Left colon (tissue), 2 donors: ENCODE results near the gene CSNK1G2. TPM values are rescaled to one million over a fixed set of nuclear protein-coding genes. Genes with fewer than 3 reads are reported as not detected.

Experiments
- ATAC-seq: fragments of 200-7000 bp; cut with Tn5 transposase; one replicate; pipeline ENCODE4 v1.9.1; 2020; ENCODE audit warnings: mild to moderate bottlenecking, moderate library complexity
- DNase-seq, 2 donors: peaks; one replicate each; pipeline ENCODE4 v3.0.0-alpha.2; 2020
- intact Hi-C, 2 donors: fragments of 100-400 bp; cut with DNase I in 1 of 2; cut with micrococcal nuclease in 1 of 2; formaldehyde crosslinking; loops; one replicate each; pipeline versions ENCODE4 v1.11.2 to v1.14.0; 2022; cut with DNase I, micrococcal nuclease
- long read RNA-seq: library from polyadenylated mRNA; unstranded; transcript quantifications from one replicate; pipeline ENCODE4 v2.0.0, GENCODE V29; 2021
- total RNA-seq, 2 donors: library from RNA; stranded (reverse); fragmentation: NEBNext Ultra II Directional; extraction: Animal tissue kit (Norgen Biotek cat#: 25700); gene quantifications; one replicate each; pipeline ENCODE4 v1.2.1, GENCODE V29; 2021
- donor health status: DM: no; HTN: no; CAD: no.
- donor health status: DM: yes; HTN: yes; CAD: no.

CSNK1G2 gene
- 10 to 100 TPM; 51.4 to 74.1 TPM for total RNA-seq
- long read RNA-seq, transcript CSNK1G2-201 (12 exons, 2,918 nt), result major isoform, 7 of 45 reads
- long read RNA-seq, partial matches to known transcripts, result 35 of 45 reads
- long read RNA-seq, other reads (novel, unspliced or antisense), result 3 of 45 reads

DNA sequence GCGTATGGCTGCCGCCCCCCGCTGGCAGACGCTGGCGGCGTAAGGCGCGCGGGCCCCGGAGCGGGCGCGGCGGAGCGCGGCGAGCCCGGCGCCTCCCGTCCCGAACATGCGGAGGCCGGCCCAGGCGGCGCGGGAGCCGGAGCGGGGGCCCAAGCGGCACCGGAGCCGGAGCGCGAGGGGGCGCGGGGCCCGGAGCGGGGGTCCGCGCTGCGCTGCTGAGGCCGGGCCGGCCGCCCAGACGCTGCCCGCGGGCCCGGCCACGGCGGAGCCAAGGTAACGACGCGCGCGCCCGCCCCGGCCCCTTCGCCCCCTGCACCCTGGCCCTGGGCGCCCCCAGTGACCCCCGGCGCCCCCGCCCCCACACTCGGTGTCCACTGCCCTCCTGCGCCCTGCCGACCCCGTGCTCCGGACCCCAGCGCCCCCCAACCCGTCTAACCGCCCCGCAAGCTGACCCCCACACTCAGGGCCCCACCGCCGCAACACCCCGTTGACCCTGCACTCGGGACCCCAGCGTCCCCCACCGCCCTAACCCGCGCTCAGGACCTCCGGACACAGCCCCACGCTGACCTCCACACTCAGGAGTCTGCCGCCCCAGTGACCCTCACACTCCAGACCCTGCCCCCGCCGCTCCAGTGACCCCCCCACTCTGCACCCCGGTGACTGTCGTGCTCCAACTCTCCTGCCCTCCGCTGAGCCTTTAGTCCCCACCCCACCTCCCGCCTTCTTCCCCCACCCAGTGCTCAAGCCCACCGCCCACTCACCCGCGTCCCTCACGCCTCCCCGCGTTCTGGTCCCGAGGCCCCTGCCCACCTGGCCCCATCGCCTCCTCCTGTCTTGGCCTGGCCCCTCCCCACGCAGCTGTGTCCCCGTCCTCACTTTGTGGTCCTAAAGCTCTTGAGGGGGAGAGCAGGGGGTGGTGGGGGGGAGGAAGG lies at the start of gene CSNK1G2:
TSS of gene CSNK1G2 (plus strand) at position 27 of the 932 bp plus-strand sequence. CDS start 28,601 bp downstream, outside the sequence.
- DNase-seq (peak; percentile 47 to 54), ATAC-seq (peak; percentile 3)
- intact Hi-C loops, result no loop called here

GRCh38 chr19:1893791-1894190 lies 47.2 kb upstream of the CSNK1G2 start:
- intact Hi-C loops, result no loop called here
- ATAC-seq (no peak), DNase-seq (no peak)

DNA sequence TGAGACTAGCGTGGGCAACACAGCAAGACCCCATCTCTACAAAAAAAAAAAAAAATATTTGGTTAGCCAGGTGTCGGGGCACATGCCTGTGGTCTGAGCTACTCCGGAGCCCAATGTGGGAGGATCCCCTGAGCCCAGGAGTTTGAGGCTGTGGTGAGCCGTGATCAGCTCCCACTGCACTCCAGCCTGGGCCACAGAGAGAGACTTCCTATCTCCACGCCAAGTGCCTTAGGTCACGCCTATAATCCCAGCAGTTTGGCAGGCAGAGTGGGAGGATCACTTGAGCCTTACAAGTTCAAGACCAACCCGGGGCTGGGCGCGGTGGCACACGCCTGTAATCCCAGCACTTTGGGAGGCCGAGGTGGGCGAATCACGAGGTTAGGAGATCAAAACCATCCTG lies 44.5 kb upstream of the CSNK1G2 start:
- DNase-seq (no peak), ATAC-seq (no peak)
- intact Hi-C loops, result no loop called here

DNA sequence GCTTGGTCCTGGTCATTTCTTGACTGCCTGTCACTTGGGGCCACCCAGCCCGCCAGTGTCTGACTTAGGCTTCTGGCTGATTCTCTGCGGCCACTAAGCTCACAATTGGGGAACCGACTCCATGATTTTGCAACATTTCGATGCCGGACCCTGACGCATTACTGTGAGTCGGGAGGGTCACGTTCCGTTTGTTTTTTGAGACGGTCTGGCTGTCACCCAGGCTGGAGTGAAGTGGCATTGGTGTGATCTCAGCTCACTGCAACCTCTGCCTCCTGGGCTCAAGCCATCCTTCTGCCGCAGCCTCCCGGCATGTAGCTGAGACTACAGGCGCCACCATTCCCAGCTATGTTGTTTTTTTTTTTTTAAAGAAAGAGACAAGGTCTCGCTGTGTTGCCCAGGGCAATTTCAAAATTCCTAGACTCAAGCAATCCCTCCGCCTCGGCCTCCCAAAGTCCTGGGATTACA lies 39.0 kb upstream of the CSNK1G2 start:
- no peak for DNase-seq
- intact Hi-C loops, result no loop called here
- ATAC-seq, result no peak

- no peak for ATAC-seq
- DNase-seq, result no peak
- intact Hi-C loops, result no loop called here
Observed at GRCh38 chr19:1902923-1903322, 38.0 kb upstream of the CSNK1G2 start.

DNA sequence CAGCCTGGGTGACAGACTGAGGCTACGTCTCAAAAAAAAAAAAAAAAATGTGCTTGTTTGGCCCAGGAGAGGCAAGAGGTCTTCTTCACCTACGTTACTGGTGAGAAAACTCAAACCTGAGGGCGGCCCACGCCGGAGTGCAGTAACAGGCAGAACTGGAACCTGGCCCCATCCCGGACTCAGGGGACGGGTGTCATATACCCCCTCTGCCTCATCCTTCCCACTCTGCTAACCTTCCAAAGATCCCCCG lies 36.2 kb upstream of the CSNK1G2 start:
- ATAC-seq (no peak), DNase-seq (no peak)
- intact Hi-C loops, result no loop called here

GRCh38 chr19:1905110-1905862 lies 35.7 kb upstream of the CSNK1G2 start, which contains the start of the genes ADAT3 and SCAMP4:
Gene ADAT3, plus strand, starts transcription at chr19:1905399. Its CDS starts 6,649 bp downstream, at chr19:1912048.
Gene SCAMP4, plus strand, starts transcription at chr19:1905399. Its CDS starts 9,621 bp downstream, at chr19:1915020.
- intact Hi-C loops, result no loop called here
- DNase-seq, result peak; percentile 99 to 100
- ATAC-seq, result peak; percentile 79

- DNase-seq, result no peak
- intact Hi-C loops, result no loop called here
- no peak for ATAC-seq
Observed at GRCh38 chr19:1905863-1906375, 35.1 kb upstream of the CSNK1G2 start.

DNA sequence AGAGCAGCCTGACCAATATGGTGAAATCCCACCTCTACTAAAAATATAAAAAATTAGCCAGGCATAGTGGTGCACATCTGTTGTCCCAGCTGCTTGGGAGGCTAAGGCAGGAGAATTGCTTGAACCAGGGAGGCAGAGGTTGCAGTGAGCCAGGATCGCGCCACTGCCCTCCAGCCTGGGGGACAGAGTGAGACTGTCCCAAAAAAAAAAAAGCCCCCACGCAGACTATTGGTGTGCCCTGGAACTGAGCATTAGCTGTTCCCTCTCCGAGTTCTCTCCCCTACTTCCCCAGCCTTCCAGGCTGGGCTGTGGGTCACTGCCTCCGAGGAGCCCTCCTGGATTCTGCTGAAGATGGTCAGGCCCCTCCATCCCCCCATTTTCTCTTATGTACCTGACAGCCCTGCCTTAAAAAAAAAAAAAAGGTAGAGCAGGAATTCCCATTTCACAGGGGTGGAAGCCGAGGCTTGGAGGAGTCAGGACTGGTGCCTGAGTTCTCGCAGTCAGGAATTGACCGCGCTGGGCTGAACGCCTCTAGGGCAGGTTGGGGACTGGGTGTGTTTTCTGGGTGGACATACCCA lies 33.9 kb upstream of the CSNK1G2 start:
- ATAC-seq, result no peak
- intact Hi-C loops, result no loop called here
- no peak for DNase-seq

DNA sequence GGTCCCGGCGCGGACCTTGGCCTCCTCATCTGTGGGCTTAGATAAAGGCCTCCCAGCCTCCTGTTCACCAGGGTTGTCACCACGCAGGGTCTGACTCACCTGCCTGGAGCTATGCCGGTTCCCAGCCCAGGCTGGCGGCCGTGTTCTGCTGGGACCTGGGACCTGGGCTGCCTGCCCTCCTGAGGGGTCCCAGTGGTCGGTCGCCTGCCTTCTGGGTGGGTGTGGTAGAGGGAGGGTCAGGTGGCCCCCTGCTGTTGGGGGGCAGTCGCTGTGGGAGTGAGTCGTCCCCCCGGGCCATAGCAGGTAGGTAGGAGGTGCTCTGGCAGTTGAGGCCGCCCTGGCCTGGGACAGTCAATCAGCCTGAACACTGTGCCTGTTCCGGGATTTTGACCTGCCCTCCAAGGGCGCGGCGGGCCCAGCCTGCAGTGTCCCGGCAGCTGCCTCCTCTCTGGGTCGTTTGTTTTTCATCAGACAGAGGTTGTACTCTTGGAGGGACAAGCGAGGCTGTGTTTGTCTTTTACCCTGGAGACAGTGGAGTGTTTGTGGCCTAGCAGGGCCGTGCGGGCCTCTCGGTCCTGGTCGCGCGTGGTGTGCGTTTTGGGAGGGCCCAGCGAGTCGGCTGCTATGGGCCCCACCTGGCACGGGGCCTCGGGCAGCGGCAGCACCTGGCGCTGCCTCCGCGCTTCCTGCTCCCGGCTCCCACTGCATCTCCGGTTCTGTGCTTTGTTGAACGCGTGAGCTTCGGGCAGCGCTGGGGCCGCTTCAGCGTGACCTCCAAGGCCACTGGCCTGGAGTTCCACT lies 33.2 kb upstream of the CSNK1G2 start:
- intact Hi-C loops, result no loop called here
- ATAC-seq, result peak; percentile 62
- DNase-seq, result peak; percentile 76 to 81

GRCh38 chr19:1908364-1908678 lies 32.7 kb upstream of the CSNK1G2 start:
- DNase-seq (no peak), ATAC-seq (peak; percentile 1)
- intact Hi-C loops, result no loop called here

DNA sequence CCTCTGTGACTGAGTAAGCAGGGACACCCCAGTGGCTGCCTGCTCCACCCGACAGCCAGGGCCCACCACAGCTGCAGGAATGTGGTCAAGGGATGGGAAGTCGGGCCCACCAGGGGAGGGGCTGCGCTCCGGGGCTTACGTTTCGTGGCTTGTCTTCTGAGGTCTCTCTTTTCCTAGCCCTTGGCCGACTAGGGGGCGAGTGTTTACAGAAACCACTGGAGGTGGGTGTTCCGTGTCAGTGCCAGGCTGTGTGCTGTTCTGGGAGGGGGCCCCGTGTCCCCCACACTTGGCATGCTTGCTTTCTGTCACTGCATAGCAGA lies 31.3 kb upstream of the CSNK1G2 start:
- DNase-seq (no peak), ATAC-seq (no peak)
- intact Hi-C loops, result no loop called here

- no peak for DNase-seq
- no peak for ATAC-seq
- intact Hi-C loops, result no loop called here
Observed at GRCh38 chr19:1910177-1910576, 30.8 kb upstream of the CSNK1G2 start.

GRCh38 chr19:1911098-1911497 lies 29.9 kb upstream of the CSNK1G2 start:
- ATAC-seq, result no peak
- intact Hi-C loops, result no loop called here

GRCh38 chr19:1911995-1912394 lies 29.0 kb upstream of the CSNK1G2 start:
- ATAC-seq, result peak; percentile 69
- peak; percentile 88 to 95 for DNase-seq
- intact Hi-C loops, result no loop called here

More at GRCh38 chr19:1911098-1911497, 29.9 kb upstream of the CSNK1G2 start:
- DNase-seq, result no peak

GRCh38 chr19:1912760-1913505 lies 28.0 kb upstream of the CSNK1G2 start:
- DNase-seq, result no peak
- ATAC-seq, result no peak
- intact Hi-C loops, result no loop called here

- DNase-seq, result no peak
- no peak for ATAC-seq
- intact Hi-C loops, result no loop called here
Observed at GRCh38 chr19:1913781-1914577, 27.0 kb upstream of the CSNK1G2 start.
